Renal cortical epithelial cell (primary cell): ENCODE measurements around the gene CAPN1. TPM values are rescaled to one million over a fixed set of nuclear protein-coding genes. Genes with fewer than 3 reads are reported as not detected.

ENCODE experiments used
- total RNA-seq: library from RNA; depleted of rRNA; stranded (reverse); fragments of >200 nt; gene quantifications from 2 replicates; pipeline ENCODE4 v1.2.3, GENCODE V29; 2014

Gene CAPN1
- total RNA-seq, 1 donor from 2014 or later, result 223 TPM

Other genes with a start within 250 kb of the CAPN1 start
- gene GPHA2, start 246.0 kb upstream of the CAPN1 start, total RNA-seq, result not detected in 2 replicates
- not detected in 2 replicates for gene MAJIN, start 209.8 kb upstream of the CAPN1 start, total RNA-seq
- 1.1 and 1.6 TPM in 2 replicates for gene BATF2, start 185.0 kb upstream of the CAPN1 start, total RNA-seq
- 87.3 and 107 TPM in 2 replicates for gene ARL2, start 167.8 kb upstream of the CAPN1 start, total RNA-seq
- gene SNX15, start 154.5 kb upstream of the CAPN1 start, total RNA-seq, result 10.4 and 13.3 TPM in 2 replicates
- 11.3 and 13.4 TPM in 2 replicates for gene SAC3D1, start 140.7 kb upstream of the CAPN1 start, total RNA-seq
- gene NAALADL1, start 123.4 kb upstream of the CAPN1 start, total RNA-seq, result 7.8 and 10.9 TPM in 2 replicates
- gene CDCA5, start 97.9 kb upstream of the CAPN1 start, total RNA-seq, result 1.1 and 5.9 TPM in 2 replicates
- 23.1 and 30.2 TPM in 2 replicates for gene ZFPL1, start 97.7 kb upstream of the CAPN1 start, total RNA-seq
- 176 and 180 TPM in 2 replicates for gene VPS51, start 85.7 kb upstream of the CAPN1 start, total RNA-seq
- 38.0 and 41.0 TPM in 2 replicates for gene TM7SF2, start 70.1 kb upstream of the CAPN1 start, total RNA-seq
- gene ZNHIT2, start 64.2 kb upstream of the CAPN1 start, total RNA-seq, result 8.3 and 14.2 TPM in 2 replicates
- 166 and 286 TPM in 2 replicates for gene FAU, start 59.8 kb upstream of the CAPN1 start, total RNA-seq
- 55.3 and 97.8 TPM in 2 replicates for gene MRPL49, start 59.6 kb upstream of the CAPN1 start, total RNA-seq
- gene SYVN1, start 47.4 kb upstream of the CAPN1 start, total RNA-seq, result 17.2 and 49.8 TPM in 2 replicates
- gene SPDYC, start 11.7 kb upstream of the CAPN1 start, total RNA-seq, result not detected in 2 replicates
- gene POLA2, start 80.0 kb downstream of the CAPN1 start, total RNA-seq, result 3.2 and 7.1 TPM in 2 replicates
- 10.9 and 14.1 TPM in 2 replicates for gene CDC42EP2, start 132.9 kb downstream of the CAPN1 start, total RNA-seq
- gene DPF2, start 151.9 kb downstream of the CAPN1 start, total RNA-seq, result 23.1 and 47.2 TPM in 2 replicates
- gene TIGD3, start 172.8 kb downstream of the CAPN1 start, total RNA-seq, result 0.17 TPM in 1 of 2 replicates, not detected in the other
- 0.52 and 0.65 TPM in 2 replicates for gene SLC25A45, start 200.7 kb downstream of the CAPN1 start, total RNA-seq
- gene FRMD8, start 204.7 kb downstream of the CAPN1 start, total RNA-seq, result 67.5 and 89.6 TPM in 2 replicates
- 17.4 and 141 TPM in 2 replicates for gene NEAT1, start 240.9 kb downstream of the CAPN1 start, total RNA-seq